GM12878 (cell line): Measurements from ENCODE around the gene DKK1.

Experiments used
- CREB1 ChIP-seq: IDR thresholded peaks from 2 replicates; pipeline ENCODE4 v1.6.1; 2012; ENCODE audit warnings: low read depth, mild to moderate bottlenecking, inconsistent platforms
- CTCF ChIP-seq, 3 experiments: IDR thresholded peaks in 2 of 3; conservative IDR thresholded peaks in 1 of 3; 2 replicates each; pipeline ENCODE4 v1.5.1; 2011; ENCODE audit warnings: low read depth in 3 of 3, low read length in 3 of 3, mild to moderate bottlenecking in 3 of 3, control low read depth in 2 of 3, moderate library complexity in 2 of 3, inconsistent platforms in 1 of 3, mixed read lengths in 1 of 3; ENCODE audit not compliant: control insufficient read depth in 2 of 3, insufficient read depth in 1 of 3; ENCODE audit errors: extremely low read depth in 1 of 3
- RAD21 ChIP-seq: IDR thresholded peaks from 2 replicates; pipeline ENCODE4 v1.6.1; 2011; ENCODE audit warnings: mild to moderate bottlenecking, low read depth, low read length, moderate library complexity; ENCODE audit not compliant: insufficient read depth
- ZBTB11 ChIP-seq: fragments of 450-650 bp; formaldehyde crosslinking; IDR thresholded peaks from 2 replicates; pipeline ENCODE4 v1.5.0; 2022; ENCODE audit warnings: mild to moderate bottlenecking, missing genetic modification characterization

GRCh38 chr10:52332815-52333214, 18.7 kb downstream of the DKK1 start:
- TF ChIP-seq CTCF (IDR thresholded peaks at IDR 0.05 in 2 of 3, conservative IDR thresholded peaks at IDR 0.05 in 1 of 3; ENCODE audit: control insufficient read depth in 2 of 3, extremely low read depth in 1 of 3, insufficient read depth in 1 of 3, low read depth in 3 of 3, low read length in 3 of 3) = no peak
- no peak for TF ChIP-seq RAD21
- TF ChIP-seq ZBTB11 = no peak
- no peak for TF ChIP-seq CREB1
